Frontal cortex (tissue), 4 donors: ENCODE measurements around the gene CFAP90. TPM values are rescaled to one million over a fixed set of nuclear protein-coding genes. Genes with fewer than 3 reads are reported as not detected.
A peak's percentile ranks its signal among the peaks of the same experiment; 100 is the strongest.

ENCODE experiments used
- DNase-seq, 2 donors: peaks; one replicate each; pipeline ENCODE4 v3.0.0; 2012; ENCODE audit warnings: low spot score in 2 of 2
- FAIRE-seq: peaks from 2 replicates; lab custom pipeline; 2012; peaks lifted over from hg19 to GRCh38; lab: Jason Lieb, UNC
- total RNA-seq: library from RNA; depleted of rRNA; stranded (reverse); fragments of >200 nt; gene quantifications from one replicate; pipeline ENCODE4 v1.2.3, GENCODE V29; 2014
- donor health status: control.
- donor health status: control.
- donor health status: control.

CFAP90 gene
- total RNA-seq, 1 donor from 2014 or later = 4.5 TPM

GRCh38 chr5:7828269-7828668 is 22.7 kb downstream of the CFAP90 start:
- FAIRE-seq (no peak), DNase-seq (no peak)

DNA sequence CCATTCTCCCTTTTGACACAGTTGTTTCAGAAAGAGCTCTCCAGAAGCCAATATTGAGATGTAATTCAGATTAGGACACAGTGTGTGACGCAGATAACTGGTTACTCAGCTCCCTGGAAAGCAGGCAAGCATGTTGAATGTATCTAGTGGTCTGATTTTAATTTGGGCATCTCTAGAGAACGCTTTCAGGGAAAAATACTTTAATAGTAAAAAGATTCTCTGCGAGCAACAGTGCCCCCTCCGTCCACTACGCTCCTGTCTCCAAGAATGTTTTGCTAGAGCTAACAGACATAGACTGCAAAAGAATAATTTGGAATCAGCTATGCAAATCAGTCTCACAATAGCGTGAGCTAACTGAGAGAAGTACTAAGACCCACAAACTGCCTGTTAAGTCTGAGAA is 23.3 kb downstream of the CFAP90 start:
- peak in 1 of 2 donors; percentile 36 for DNase-seq

GRCh38 chr5:7825630-7826029 is 25.3 kb downstream of the CFAP90 start:
- DNase-seq (no peak), FAIRE-seq (no peak)

More for the DNA sequence above, 23.3 kb downstream of the CFAP90 start:
- no peak for FAIRE-seq

DNA sequence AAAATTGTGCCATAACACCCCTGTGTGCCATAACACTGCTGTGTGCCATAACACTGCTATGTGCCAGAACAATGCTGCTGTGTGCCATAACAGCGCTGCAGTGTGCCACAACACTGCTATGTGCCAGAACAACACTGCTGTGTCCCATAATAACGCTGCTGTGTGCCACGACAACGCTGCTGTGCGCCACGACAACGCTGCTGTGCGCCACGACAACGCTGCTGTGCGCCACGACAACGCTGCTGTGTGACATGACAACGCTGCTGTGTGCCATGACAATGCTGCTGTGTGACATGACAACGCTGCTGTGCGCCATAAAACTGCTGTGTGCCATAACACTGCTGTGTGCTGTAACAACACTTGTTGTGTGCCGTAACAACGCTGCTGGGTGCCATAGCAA is 25.9 kb downstream of the CFAP90 start:
- FAIRE-seq = no peak

DNA sequence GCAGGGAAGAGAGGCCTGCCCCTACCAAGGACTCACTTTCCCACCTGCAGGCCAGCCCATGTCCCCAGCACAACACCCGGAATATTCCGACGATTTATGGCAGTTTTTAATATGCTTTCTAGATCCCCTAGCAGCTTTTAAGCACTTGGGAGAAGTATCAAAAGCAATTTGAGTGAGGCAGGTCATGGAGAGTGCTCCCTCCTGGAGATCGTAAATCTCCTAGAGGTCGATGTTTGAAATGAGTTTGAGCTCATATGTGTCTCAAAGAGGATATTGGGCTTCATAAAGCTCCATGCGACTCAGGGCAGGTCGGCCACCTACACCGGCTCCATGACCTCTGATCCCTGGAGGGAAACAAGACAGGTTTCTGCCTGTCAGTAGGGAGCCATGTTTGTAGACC is 27.3 kb downstream of the CFAP90 start:
- FAIRE-seq (no peak), DNase-seq (no peak)

More for the DNA sequence above, 25.9 kb downstream of the CFAP90 start:
- no peak for DNase-seq

GRCh38 chr5:7822449-7822848 is 28.5 kb downstream of the CFAP90 start:
- no peak for DNase-seq
- FAIRE-seq = no peak

GRCh38 chr5:7816535-7816901 is 34.4 kb downstream of the CFAP90 start:
- FAIRE-seq (no peak), DNase-seq (no peak)

DNA sequence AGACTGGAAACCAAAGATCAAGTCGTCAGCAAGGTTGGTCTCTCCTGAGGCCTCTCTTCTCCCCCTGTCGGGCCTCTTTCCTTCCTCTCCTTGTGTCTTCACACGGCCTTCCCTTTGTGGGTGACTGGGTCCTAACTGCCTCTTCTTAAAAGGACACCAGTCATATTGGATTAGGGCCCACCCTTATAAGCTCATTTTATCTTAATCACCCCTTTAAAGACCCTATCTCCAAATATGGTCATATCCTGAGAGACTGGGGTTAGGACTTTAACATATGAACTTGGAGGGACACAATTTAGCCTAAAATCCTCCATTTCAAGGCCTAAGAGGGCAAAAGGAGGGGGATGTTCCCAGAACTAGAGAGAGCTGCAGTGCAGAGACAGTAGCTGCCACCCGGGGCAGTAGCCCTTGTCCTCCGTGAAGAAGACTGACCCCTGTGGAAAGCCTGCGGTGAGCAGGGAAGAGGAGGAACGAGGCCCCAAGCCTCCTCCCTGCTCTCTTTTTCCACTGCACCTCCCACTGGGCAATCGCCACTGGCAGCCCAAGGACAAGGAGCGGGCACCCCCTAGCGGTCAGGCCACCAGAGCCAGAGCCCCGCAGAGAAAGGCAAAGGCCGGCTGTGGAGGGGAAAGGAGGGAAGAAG is 34.9 kb downstream of the CFAP90 start:
- no peak for FAIRE-seq

DNA sequence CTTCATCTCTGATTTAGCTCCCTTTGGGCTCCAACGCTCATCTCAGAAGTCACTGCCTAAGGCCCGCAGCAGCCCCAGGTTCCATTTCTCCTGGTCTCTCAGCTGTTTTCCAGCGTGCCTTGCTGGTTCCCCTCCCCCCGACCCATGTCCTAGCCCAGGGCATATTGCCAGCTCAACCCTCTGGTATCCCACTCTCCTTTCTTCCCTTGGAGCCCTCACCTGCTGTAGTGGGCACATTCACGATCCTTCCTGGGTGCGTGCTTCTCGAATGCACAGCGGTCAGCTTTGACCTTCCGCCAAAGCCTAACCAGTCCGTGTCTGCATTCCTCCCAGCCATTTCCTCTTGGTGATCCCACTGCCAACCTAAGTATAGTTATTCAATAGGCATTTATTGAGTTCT is 36.1 kb downstream of the CFAP90 start:
- DNase-seq (no peak), FAIRE-seq (no peak)

More for the DNA sequence above, 34.9 kb downstream of the CFAP90 start:
- DNase-seq = peak; percentile 44 to 68

DNA sequence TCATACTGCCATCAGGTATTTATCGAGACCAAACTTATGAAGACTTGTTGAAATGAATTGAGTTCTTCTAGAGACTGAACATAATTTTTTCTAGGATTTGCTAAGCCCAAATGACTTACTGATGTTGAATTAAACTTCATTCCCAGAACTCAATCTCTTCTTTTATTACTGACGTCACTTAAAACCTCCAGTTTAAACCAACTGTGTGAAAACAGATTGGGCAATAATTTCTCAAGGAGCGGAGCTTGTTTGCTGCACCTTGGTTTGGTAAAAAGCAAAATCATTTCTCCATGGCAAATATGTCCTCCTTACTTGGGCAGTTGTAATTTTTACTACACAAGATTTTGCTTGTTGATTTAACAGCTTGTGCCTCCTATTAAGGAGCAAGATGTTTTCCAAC is 37.4 kb downstream of the CFAP90 start:
- no peak for FAIRE-seq

GRCh38 chr5:7813007-7813406 is 37.9 kb downstream of the CFAP90 start:
- FAIRE-seq = no peak
- DNase-seq = no peak

More for the DNA sequence above, 37.4 kb downstream of the CFAP90 start:
- no peak for DNase-seq

- FAIRE-seq = no peak
- DNase-seq = no peak
Observed at GRCh38 chr5:7811715-7812114, 39.2 kb downstream of the CFAP90 start.

DNA sequence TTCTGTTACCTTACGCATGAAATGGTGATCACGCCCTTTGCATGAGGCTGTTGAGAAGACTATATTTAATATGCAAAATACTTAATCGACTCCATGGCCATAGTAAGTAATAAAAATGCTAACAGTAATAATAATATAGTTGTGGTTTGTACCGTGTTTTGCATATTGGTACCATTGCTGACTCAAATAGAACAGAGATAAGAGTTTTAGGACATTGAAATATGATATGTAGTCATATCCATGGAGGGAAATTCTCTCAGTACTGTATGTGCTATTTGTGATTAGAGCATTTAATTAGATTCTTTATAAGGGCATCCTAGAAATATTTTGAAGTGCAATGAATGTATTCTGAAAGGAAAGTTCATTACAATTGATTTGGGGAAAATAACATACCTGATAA is 41.9 kb downstream of the CFAP90 start:
- no peak for FAIRE-seq
- DNase-seq = no peak

DNA sequence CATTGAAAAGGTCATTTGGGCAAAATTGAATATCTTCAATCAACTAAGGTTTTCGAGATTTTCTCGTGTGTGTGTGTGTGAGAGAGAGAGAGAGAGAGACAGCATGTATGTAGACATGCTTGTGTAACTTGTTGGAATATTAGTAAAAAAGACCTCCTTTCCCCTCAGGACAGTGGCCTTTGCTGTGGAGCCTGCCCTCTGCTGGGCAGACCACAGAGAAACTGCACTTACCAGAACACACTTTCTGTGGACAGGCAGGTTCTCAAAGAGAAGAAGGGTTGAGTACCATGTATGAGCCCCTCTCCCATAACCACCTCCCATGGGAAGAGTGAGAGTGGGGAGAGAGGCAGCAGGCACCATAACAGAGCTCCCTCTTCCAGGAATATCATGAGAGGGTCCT is 45.6 kb downstream of the CFAP90 start:
- FAIRE-seq (no peak), DNase-seq (no peak)

DNA sequence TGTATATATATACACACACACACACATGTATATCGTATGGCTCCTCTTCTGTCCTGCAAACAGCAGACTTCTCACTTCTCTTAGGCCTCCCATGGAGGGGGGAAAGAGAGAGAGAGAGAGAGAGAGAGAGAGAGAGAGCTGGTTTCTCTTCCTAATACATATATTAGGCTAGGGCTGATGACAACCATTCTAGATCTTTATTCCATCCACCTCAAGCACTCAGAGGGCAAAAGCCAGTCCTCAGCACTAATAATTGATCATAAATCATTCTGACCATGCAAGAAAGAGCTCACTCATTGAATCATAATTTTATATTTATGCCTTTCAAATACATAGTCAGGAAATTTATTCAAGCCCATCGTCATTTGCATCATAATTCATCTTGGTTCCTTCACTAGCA is 47.0 kb downstream of the CFAP90 start:
- DNase-seq (no peak), FAIRE-seq (no peak)

DNA sequence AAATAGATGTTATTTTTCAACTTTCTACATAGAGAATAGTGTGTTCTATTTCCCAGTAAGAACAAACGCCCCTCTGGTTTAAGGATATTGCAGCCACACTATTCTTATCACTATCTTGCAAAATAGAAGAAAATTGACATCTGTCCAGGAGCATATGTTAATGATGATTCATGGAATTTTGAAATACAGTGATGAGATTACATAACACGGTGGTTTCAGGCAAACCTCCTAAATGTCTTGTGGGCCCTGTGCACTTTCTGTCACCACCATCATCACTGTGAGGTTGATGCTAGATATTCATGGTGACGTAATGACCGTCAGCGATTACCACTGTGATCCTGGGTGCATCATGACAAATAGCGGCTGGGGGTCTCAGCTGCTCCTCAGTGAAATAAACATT is 48.1 kb downstream of the CFAP90 start:
- FAIRE-seq (no peak), DNase-seq (no peak)

DNA sequence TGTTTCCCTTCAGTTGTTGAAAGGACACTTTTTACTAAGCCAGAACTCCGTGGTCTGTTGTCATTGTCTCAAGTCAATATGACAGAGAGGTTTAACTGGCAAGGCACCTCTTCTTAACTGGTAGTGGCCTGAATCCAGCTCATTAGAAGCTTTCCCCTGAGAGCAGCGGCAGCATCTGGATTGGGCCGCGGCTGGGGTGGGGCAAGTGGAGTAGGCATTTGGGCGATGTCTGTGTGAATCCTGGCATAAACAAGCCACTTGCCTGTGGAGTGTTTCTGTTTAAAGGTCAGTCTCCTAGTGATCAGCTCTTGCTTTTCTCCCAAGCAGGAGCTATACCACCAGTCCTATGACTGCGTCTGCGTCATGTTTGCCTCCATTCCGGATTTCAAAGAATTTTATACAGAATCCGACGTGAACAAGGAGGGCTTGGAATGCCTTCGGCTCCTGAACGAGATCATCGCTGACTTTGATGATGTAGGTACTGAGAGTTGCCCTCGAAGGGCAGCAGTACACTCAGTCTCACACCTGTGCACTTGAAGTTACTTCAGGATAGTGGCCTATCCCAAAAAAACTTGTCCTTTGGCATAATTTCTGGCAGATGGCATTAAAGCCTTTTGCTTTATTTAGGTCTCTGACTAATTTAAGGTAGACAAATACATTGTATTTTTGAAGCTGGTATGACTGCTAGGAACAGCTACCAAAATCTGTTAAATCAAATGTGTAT is 48.9 kb downstream of the CFAP90 start:
- DNase-seq (no peak), FAIRE-seq (no peak)

DNA sequence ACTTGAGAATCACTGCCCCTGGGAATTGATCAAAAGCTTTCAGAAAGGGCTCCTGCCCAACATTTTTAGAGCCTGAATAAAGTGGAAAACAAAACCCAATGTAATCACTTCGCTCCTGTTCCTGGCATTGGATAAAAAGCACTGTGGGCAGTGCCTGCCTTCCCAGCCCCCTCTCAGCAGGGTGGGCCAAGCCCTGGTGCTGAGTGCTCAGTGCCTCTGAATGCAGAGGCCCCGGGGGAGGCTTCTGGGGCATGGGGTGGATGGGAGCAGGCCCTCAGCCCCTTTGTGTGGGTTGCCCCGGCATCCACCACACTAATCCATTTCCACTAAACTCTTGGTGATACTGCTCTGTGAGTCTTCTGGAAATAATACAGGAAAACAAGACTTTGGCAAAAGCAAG is 55.6 kb downstream of the CFAP90 start:
- DNase-seq = no peak
- no peak for FAIRE-seq

GRCh38 chr5:7794823-7795222 is 56.1 kb downstream of the CFAP90 start:
- DNase-seq (no peak), FAIRE-seq (no peak)

GRCh38 chr5:7794311-7794710 is 56.6 kb downstream of the CFAP90 start:
- no peak for FAIRE-seq
- DNase-seq = no peak

DNA sequence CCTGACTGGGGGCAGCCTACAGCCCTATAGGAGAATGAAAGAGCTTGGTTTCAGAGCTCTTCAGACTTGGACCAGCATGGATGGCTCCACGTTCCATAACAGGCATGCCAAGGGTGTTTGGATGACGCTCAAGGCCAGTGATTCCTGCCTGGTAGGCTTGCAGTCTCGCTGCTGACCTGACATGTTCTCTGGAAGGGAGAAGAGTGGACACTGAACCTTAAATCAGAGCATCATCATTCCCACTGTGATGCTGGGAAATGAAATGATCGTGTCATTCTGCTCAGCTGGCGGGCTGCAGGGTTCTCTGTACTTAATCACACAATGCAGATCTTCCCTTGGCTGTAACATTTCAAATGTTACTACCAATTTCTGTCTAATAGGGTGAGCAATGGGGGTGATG is 57.0 kb downstream of the CFAP90 start:
- DNase-seq (no peak), FAIRE-seq (no peak)

- no peak for FAIRE-seq
Observed at GRCh38 chr5:7789567-7789966, 61.4 kb downstream of the CFAP90 start.

More at GRCh38 chr5:7789567-7789966, 61.4 kb downstream of the CFAP90 start:
- DNase-seq = no peak
